ENCODE results near the gene VSIG10.

Gene VSIG10

DNA sequence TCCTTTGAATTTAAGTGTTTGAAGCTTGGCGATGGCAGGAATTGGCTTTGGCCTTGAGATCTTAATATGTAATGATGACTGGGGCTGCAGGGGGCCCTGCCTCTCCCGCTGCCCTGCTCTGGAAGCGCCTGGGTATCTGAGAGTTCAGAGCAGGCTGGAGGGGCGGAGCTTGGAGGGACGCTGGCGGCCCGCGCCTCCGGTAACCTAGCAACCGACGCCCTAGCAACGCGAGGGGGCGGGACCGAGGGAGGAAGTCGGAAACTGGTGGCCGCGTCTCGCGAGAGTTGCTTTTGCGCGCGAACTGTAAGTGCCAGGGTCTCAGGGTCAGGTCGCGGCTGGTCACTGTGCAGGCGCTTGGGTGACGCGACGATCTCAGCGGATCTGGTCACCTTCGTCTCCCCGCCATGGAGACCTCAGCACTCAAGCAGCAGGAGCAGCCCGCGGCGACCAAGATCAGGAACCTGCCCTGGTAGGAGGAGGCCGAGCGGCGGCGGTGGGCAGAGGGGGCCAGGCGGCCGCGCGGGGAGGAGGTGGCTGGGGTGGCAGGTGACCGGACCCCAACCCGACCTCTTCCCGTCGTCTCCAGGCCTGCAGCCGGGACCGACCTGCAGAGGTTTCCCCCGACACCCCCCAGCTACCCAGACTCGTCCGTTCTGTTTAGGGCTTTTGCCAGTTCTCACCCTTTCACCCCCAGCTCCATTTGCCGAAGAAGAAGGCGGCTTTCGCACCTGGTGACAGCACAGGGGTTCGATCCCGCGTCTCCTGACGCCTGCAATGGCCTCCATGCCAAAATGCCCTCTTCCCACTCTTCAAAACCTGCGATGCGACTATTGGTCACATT lies 87.2 kb downstream of the VSIG10 start, which contains the start of gene RFC5 (continued):
- no peak for TF ChIP-seq ZNF518A (tag by site-specific recombination; conservative IDR thresholded peaks at IDR 0.05; ENCODE audit: low read depth)
- TF ChIP-seq ZNF785 (tag by site-specific recombination; IDR thresholded peaks at IDR 0.05) = peak; percentile 54; the same call in 1 of the 2 replicates
- TF ChIP-seq ZNF19 (tag by site-specific recombination; IDR thresholded peaks at IDR 0.05; ENCODE audit: low read depth) = no peak
- TF ChIP-seq ZNF24 (tag by site-specific recombination; IDR thresholded peaks at IDR 0.05) = no peak
- TF ChIP-seq MYNN (tag by site-specific recombination; IDR thresholded peaks at IDR 0.05; ENCODE audit: borderline replicate concordance) = peak; percentile 99
- TF ChIP-seq, protein P1, sequence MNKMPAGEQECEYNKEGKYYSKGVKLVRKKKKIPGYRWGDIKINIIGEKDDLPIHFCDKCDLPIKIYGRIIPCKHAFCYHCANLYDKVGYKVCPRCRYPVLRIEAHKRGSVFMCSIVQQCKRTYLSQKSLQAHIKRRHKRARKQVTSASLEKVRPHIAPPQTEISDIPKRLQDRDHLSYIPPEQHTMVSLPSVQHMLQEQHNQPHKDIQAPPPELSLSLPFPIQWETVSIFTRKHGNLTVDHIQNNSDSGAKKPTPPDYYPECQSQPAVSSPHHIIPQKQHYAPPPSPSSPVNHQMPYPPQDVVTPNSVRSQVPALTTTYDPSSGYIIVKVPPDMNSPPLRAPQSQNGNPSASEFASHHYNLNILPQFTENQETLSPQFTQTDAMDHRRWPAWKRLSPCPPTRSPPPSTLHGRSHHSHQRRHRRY (tag by site-specific recombination; IDR thresholded peaks at IDR 0.05) = no peak
- peak; percentile 91 for TF ChIP-seq HIC1 (tag by site-specific recombination; IDR thresholded peaks at IDR 0.05)
- peak; percentile 62; the same call in 1 of the 2 replicates for TF ChIP-seq ZNF610 (tag by site-specific recombination; IDR thresholded peaks at IDR 0.05; ENCODE audit: borderline replicate concordance)
- TF ChIP-seq ZNF530 (tag by site-specific recombination; IDR thresholded peaks at IDR 0.05; ENCODE audit: low read depth) = no peak
- no peak for TF ChIP-seq HOXC10 (CRISPR knock-in tag; IDR thresholded peaks at IDR 0.05)
- TF ChIP-seq ZNF16 (tag by site-specific recombination; IDR thresholded peaks at IDR 0.05; ENCODE audit: low read depth) = no peak
- TF ChIP-seq ZNF112 (tag by site-specific recombination; IDR thresholded peaks at IDR 0.05) = no peak
- no peak for TF ChIP-seq ZSCAN4 (tag by site-specific recombination; IDR thresholded peaks at IDR 0.05)
- peak; percentile 96 for TF ChIP-seq ZNF600 (tag by site-specific recombination; IDR thresholded peaks at IDR 0.05)
- peak; percentile 81 for TF ChIP-seq SP3 (tag by site-specific recombination; IDR thresholded peaks at IDR 0.05)
- no peak for TF ChIP-seq ZNF133 (tag by site-specific recombination; IDR thresholded peaks at IDR 0.05)
- peak; percentile 83 for TF ChIP-seq GLIS1 (tag by site-specific recombination; IDR thresholded peaks at IDR 0.05)
- TF ChIP-seq ZNF202 (tag by site-specific recombination; IDR thresholded peaks at IDR 0.05; ENCODE audit: borderline replicate concordance) = no peak
- TF ChIP-seq ZNF830 (tag by site-specific recombination; IDR thresholded peaks at IDR 0.05; ENCODE audit: low read depth) = no peak
- TF ChIP-seq OVOL3 (tag by site-specific recombination; IDR thresholded peaks at IDR 0.05) = no peak
- TF ChIP-seq SP7 (tag by site-specific recombination; IDR thresholded peaks at IDR 0.05) = peak; percentile 84
- no peak for TF ChIP-seq ZNF391 (tag by site-specific recombination; IDR thresholded peaks at IDR 0.05; ENCODE audit: borderline replicate concordance, low read depth)
- TF ChIP-seq HOXA7 (CRISPR knock-in tag; IDR thresholded peaks at IDR 0.05; ENCODE audit: borderline replicate concordance) = no peak
- no peak for TF ChIP-seq ZNF48 (tag by site-specific recombination; IDR thresholded peaks at IDR 0.05)
- no peak for TF ChIP-seq ZNF707 (tag by site-specific recombination; IDR thresholded peaks at IDR 0.05)
- peak; percentile 25; the same call in 1 of the 2 replicates for TF ChIP-seq ZNF792 (tag by site-specific recombination; IDR thresholded peaks at IDR 0.05)
- peak; percentile 65; the same call in 1 of the 2 replicates for TF ChIP-seq KLF10 (tag by site-specific recombination; IDR thresholded peaks at IDR 0.05)
- TF ChIP-seq ZNF510 (tag by site-specific recombination; IDR thresholded peaks at IDR 0.05; ENCODE audit: insufficient replicate concordance) = no peak
